ENCODE data around the gene MBP. TPM values are rescaled to one million over a fixed set of nuclear protein-coding genes. Genes with fewer than 3 reads are reported as not detected.

Gene MBP
- total and polyA plus RNA-seq, 10 of the 15 experiments (the other 5 are each of a cell fraction or from before 2014, with no cell fraction given): 12.2 to 67.8 (median 42.1) TPM

DNA sequence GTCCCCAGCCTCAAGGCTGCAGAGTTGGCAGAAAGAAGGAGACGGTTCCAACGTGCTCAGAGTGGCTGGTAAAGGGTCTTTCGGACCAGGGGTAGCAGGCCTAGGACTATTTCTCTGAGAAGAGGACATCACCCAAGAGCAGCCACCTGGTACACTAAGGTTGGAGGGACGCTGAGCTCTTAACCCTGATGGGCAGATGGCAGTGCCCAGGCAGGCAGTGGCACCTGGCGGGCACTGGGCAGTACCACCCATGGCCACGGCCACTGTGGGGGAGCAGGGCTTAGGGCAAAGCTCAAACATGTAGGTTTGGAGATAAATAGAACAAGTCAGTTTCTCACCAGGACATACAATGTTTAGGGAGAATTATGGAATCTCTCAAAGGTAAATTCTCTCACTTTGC, 53.5 kb downstream of the MBP start:
- Histone ChIP-seq H3K4me3 (no peak overlapping the region), H3K79me2 (ENCODE audit: control insufficient read depth, insufficient read depth, low read length) (peaks cover 36% of the 10 kb centered on the region), H3K27ac (ENCODE audit: control insufficient read depth, insufficient read depth) (no peak overlapping the region), H3K4me2 (ENCODE audit: control insufficient read depth, insufficient read depth) (no peak overlapping the region), H3K36me3 (ENCODE audit: control insufficient read depth in 2 of 2, insufficient read depth in 2 of 2, low read length in 1 of 2) (peaks cover 12 to 13% of the 10 kb centered on the region in 2 experiments; a peak in 3 of 4 replicates), H3K4me1 (ENCODE audit: control insufficient read depth, insufficient read depth, low read length) (peaks cover 12% of the 10 kb centered on the region), H2AFZ (ENCODE audit: control insufficient read depth, low read depth, low read length) (no peak overlapping the region), H3K9me3 (replicated peaks; ENCODE audit: control insufficient read depth, insufficient read depth, low read length) (no peaks in the 10 kb centered on the region; the same call in 2 of the 3 replicates), H3K9ac (ENCODE audit: control insufficient read depth, insufficient read depth, low read length) (no peak overlapping the region), H4K20me1 (ENCODE audit: control insufficient read depth, insufficient read depth) (no peaks in the 10 kb centered on the region), H3K27me3 (replicated peaks in 1 of 2; ENCODE audit: control insufficient read depth in 2 of 2, insufficient read depth in 2 of 2, low read length in 1 of 2) (no peaks in the 10 kb centered on the region)
- intact Hi-C loops (cut with micrococcal nuclease; ENCODE audit: unreplicated experiment): no loop called here
- ATAC-seq (no peak), FAIRE-seq (no peak), DNase-seq (ENCODE audit: low read depth, low spot score) (no peak)
- in situ Hi-C loops (cut with MboI): no loop called here
- SMC1A ChIA-PET (ENCODE audit: uncharacterized antibody, unreplicated experiment): interaction anchor here (1.0 kb wide), 1 partner anchor 12 kb away, joined by 4 read pairs; no protein-coding TSS in a partner anchor
- CTCF ChIA-PET: interaction anchor here (1.1 to 1.3 kb wide), 2 partner anchors 10 to 44 kb away, joined by 3 read pairs; no protein-coding TSS in a partner anchor
- no TSS peak for BruUV-seq (replicated peaks)
- POLR2A ChIA-PET: no interaction called here
- WGBS (ENCODE audit: insufficient coverage, insufficient replicate concordance, low lambda C conversion rate, missing lambda C conversion rate): 98% methylated on average over 6 of the region's 6 CpGs
- TF ChIP-seq KDM1A (IDR thresholded peaks at IDR 0.05; ENCODE audit: borderline replicate concordance): no peak
- TF ChIP-seq ZNF217 (IDR thresholded peaks at IDR 0.05): no peak
- TF ChIP-seq, protein P1, sequence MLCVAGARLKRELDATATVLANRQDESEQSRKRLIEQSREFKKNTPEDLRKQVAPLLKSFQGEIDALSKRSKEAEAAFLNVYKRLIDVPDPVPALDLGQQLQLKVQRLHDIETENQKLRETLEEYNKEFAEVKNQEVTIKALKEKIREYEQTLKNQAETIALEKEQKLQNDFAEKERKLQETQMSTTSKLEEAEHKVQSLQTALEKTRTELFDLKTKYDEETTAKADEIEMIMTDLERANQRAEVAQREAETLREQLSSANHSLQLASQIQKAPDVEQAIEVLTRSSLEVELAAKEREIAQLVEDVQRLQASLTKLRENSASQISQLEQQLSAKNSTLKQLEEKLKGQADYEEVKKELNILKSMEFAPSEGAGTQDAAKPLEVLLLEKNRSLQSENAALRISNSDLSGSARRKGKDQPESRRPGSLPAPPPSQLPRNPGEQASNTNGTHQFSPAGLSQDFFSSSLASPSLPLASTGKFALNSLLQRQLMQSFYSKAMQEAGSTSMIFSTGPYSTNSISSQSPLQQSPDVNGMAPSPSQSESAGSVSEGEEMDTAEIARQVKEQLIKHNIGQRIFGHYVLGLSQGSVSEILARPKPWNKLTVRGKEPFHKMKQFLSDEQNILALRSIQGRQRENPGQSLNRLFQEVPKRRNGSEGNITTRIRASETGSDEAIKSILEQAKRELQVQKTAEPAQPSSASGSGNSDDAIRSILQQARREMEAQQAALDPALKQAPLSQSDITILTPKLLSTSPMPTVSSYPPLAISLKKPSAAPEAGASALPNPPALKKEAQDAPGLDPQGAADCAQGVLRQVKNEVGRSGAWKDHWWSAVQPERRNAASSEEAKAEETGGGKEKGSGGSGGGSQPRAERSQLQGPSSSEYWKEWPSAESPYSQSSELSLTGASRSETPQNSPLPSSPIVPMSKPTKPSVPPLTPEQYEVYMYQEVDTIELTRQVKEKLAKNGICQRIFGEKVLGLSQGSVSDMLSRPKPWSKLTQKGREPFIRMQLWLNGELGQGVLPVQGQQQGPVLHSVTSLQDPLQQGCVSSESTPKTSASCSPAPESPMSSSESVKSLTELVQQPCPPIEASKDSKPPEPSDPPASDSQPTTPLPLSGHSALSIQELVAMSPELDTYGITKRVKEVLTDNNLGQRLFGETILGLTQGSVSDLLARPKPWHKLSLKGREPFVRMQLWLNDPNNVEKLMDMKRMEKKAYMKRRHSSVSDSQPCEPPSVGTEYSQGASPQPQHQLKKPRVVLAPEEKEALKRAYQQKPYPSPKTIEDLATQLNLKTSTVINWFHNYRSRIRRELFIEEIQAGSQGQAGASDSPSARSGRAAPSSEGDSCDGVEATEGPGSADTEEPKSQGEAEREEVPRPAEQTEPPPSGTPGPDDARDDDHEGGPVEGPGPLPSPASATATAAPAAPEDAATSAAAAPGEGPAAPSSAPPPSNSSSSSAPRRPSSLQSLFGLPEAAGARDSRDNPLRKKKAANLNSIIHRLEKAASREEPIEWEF (IDR thresholded peaks at IDR 0.05; ENCODE audit: insufficient replicate concordance, low read depth, low read length): no peak
- TF ChIP-seq, protein P2, sequence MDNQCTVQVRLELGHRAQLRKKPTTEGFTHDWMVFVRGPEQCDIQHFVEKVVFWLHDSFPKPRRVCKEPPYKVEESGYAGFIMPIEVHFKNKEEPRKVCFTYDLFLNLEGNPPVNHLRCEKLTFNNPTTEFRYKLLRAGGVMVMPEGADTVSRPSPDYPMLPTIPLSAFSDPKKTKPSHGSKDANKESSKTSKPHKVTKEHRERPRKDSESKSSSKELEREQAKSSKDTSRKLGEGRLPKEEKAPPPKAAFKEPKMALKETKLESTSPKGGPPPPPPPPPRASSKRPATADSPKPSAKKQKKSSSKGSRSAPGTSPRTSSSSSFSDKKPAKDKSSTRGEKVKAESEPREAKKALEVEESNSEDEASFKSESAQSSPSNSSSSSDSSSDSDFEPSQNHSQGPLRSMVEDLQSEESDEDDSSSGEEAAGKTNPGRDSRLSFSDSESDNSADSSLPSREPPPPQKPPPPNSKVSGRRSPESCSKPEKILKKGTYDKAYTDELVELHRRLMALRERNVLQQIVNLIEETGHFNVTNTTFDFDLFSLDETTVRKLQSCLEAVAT (IDR thresholded peaks at IDR 0.05): no peak
- TF ChIP-seq SMC3 (IDR thresholded peaks at IDR 0.05; ENCODE audit: borderline replicate concordance, low read length): no peak
- no peak for TF ChIP-seq NFYA (IDR thresholded peaks at IDR 0.05; ENCODE audit: borderline replicate concordance, low read depth, low read length)
- no peak for TF ChIP-seq CBFB (IDR thresholded peaks at IDR 0.05; ENCODE audit: low read depth)
- RAD21 ChIA-PET (ENCODE audit: unreplicated experiment): no interaction called here

Data from GM12878 (cell line).